Breast epithelium (tissue), 4 donors: Measurements from ENCODE around the gene KLHDC8A. TPM values are rescaled to one million over a fixed set of nuclear protein-coding genes. Genes with fewer than 3 reads are reported as not detected.

Experiments
- DNase-seq, 2 donors: peaks; one replicate each; pipeline ENCODE4 v3.0.0-alpha.2; 2019; ENCODE audit warnings: low spot score in 2 of 2
- H3K27ac ChIP-seq, 2 donors: fragments of 200-600 bp; sonication (generic) in 1 of 2; one replicate each; pipeline ENCODE4 v1.5.1; 2016 to 2019; ENCODE audit warnings: mild to moderate bottlenecking in 1 of 2
- H3K27me3 ChIP-seq, 2 donors: fragments of 200-600 bp; sonication (generic) in 1 of 2; one replicate each; pipeline versions ENCODE4 v1.5.1 to v1.6.0; 2017 to 2019; ENCODE audit warnings: control low read depth in 1 of 2, mild to moderate bottlenecking in 1 of 2
- H3K36me3 ChIP-seq: fragments of 200-600 bp; one replicate; pipeline ENCODE4 v1.5.1; 2019
- H3K4me1 ChIP-seq, 2 donors: fragments of 200-600 bp; sonication (generic); one replicate each; pipeline ENCODE4 v1.5.1; 2016 to 2019; ENCODE audit warnings: control low read depth in 1 of 2
- H3K4me3 ChIP-seq, 3 donors: fragments of 200-600 bp; sonication (generic); 1 replicate in 2 of 3; 2 replicates in 1 of 3; pipeline ENCODE4 v1.5.1; 2016 to 2019; ENCODE audit warnings: mild to moderate bottlenecking in 3 of 3, moderate library complexity in 2 of 3
- H3K9me3 ChIP-seq, 2 donors: fragments of 200-600 bp; sonication (generic) in 1 of 2; one replicate each; pipeline ENCODE4 v1.5.1; 2016 to 2019; ENCODE audit warnings: control low read depth in 1 of 2
- POLR2A ChIP-seq: fragments of 450-650 bp; IDR thresholded peaks from one replicate; pipeline ENCODE4 v1.6.1; 2016; ENCODE audit warnings: antibody characterized with exemption, mild to moderate bottlenecking, moderate library complexity
- POLR2AphosphoS5 ChIP-seq, 3 donors: sonication (generic); formaldehyde crosslinking; IDR thresholded peaks; one replicate each; pipeline ENCODE4 v1.6.1; 2017; ENCODE audit warnings: antibody characterized with exemption in 3 of 3
- intact Hi-C: fragments of 100-400 bp; cut with DNase I; formaldehyde crosslinking; loops from one replicate; pipeline ENCODE4 v1.15.1; 2023; ENCODE audit warnings: low total_unique reads
- total RNA-seq, 3 donors: library from RNA; depleted of rRNA; stranded (reverse); fragments of >200 nt; gene quantifications; one replicate each; pipeline ENCODE4 v1.1.0, GENCODE V29; 2016
- TF ChIP-seq, protein P1 (sequence below), 3 donors: fragments of 450-650 bp; IDR thresholded peaks; one replicate each; pipeline ENCODE4 v1.5.1; 2016 to 2017; ENCODE audit warnings: antibody characterized with exemption in 3 of 3, mild to moderate bottlenecking in 3 of 3, moderate library complexity in 3 of 3

Gene KLHDC8A
- total RNA-seq, 3 donors from 2014 or later = not detected

DNA sequence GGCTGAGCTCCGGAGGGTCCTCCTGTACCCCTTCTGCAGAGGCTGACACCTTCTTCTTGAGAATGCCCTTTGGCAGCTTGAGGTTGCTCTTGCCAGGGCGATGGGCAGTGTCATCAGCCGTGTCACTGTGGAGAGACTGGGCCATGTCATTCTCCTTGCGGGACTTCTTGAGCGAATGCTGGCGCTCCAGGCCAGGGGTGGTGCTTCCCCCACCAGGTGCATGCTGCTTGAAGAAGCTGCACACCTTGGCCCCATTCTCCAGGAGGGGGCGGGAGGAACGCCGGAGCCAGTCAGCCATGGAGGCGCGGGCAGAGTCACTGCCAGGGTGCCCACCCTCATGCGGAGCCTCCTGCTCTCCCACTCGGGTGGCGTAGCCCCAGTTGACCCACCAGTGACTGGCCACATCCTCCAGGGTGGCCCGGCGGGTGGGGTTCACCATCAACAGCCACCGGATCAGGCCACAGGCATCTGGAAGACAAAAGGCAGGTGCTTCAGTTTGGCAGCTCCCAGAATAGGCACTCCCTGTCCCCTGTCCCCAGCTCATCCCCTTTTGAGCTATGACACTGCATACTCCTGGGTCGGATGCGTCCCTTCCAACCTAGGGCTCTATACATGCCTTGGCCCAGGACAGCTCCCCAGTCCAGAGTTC, 52.6 kb downstream of the KLHDC8A start:
- TF ChIP-seq, protein P1, sequence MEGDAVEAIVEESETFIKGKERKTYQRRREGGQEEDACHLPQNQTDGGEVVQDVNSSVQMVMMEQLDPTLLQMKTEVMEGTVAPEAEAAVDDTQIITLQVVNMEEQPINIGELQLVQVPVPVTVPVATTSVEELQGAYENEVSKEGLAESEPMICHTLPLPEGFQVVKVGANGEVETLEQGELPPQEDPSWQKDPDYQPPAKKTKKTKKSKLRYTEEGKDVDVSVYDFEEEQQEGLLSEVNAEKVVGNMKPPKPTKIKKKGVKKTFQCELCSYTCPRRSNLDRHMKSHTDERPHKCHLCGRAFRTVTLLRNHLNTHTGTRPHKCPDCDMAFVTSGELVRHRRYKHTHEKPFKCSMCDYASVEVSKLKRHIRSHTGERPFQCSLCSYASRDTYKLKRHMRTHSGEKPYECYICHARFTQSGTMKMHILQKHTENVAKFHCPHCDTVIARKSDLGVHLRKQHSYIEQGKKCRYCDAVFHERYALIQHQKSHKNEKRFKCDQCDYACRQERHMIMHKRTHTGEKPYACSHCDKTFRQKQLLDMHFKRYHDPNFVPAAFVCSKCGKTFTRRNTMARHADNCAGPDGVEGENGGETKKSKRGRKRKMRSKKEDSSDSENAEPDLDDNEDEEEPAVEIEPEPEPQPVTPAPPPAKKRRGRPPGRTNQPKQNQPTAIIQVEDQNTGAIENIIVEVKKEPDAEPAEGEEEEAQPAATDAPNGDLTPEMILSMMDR (IDR thresholded peaks at IDR 0.05) = no peak
- TF ChIP-seq POLR2A (no peak), POLR2AphosphoS5 (IDR thresholded peaks at IDR 0.05) (no peak)
- no peaks in the 10 kb centered on the region for H3K27me3 ChIP-seq
- H3K9me3 ChIP-seq = no peaks in the 10 kb centered on the region
- intact Hi-C loops = no loop called here
- H3K27ac ChIP-seq = no peak overlapping the region
- no peaks in the 10 kb centered on the region for H3K4me1 ChIP-seq
- no peak overlapping the region for H3K4me3 ChIP-seq
- DNase-seq = no peak
- no peaks in the 10 kb centered on the region for H3K36me3 ChIP-seq

DNA sequence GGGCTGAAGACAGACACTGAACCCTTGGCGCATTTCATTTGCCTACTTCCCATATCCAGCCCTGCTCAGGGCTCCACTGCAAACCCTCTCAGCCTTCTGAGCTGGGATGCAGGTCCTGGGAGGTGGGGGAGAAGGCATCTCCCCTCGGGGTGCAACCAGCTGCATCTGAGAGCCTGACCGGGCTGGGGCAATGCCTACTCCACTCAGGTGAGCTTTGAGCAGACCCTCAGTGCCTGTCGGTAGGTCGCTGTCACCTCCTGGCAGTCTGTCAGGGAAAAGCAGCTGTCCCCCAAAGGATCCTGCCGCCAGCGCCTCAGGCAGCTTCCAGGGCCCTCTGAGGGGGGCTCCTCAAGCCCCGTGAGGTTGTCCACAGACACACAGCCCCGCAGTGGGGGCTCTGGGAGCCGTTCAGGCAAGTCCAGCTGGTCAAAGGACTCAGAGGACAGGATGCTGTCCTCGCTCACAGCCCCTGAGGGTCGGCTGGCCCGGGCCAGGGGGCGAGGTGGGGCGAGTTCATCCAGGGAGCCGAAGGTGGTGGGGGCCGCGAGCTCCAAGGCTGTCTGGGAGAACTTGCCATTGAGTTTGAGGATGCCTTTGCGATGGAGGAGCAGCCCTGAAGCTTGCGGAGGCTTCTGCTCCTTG, 53.4 kb downstream of the KLHDC8A start:
- Histone ChIP-seq H3K36me3 (no peaks in the 10 kb centered on the region), H3K4me3 (no peak overlapping the region), H3K27ac (no peak overlapping the region), H3K27me3 (no peaks in the 10 kb centered on the region), H3K9me3 (no peaks in the 10 kb centered on the region), H3K4me1 (no peaks in the 10 kb centered on the region)
- intact Hi-C loops = no loop called here
- DNase-seq = no peak
- TF ChIP-seq POLR2AphosphoS5 (IDR thresholded peaks at IDR 0.05) (no peak), POLR2A (no peak)
- TF ChIP-seq, protein P1 (IDR thresholded peaks at IDR 0.05) = no peak

DNA sequence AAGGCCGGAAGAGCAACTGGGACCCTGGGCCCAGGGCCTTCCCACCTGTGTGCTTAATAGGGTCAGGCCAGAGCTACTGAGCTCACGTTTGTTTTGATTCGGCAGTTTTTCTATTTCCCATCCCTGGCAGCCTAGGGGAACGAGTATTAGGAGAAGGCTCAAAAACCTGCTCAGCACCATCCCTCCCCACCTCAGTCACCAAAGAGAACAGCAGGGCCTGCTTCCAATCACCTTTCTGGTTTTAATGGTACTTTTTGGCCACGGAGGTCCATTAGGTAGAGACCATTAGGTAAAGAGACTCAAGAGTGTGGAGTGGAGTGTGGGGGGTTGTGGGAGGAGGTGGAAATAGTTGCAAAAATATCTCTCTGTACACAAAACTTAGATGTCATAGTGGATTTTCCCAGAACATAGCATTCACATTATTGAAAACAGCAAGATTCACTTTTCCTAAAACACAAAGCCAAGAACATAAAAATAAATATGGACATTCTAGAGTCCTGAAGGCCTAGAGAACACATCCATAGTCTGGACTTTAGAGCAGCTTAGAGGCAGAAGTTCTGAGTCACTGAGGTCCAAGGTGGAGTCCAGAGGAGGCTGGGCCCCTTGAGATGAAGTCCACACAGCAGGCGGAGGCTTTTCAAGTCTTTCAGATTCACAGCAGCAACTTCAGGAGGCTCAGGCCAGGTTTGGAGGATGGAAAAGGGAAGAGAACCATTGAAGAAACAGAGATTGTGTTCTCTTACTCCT, 54.7 kb downstream of the KLHDC8A start:
- Histone ChIP-seq H3K4me3 (peak overlapping the region in 1 of 3 donors; percentile 7), H3K27ac (peak overlapping the region; percentile 64 to 72), H3K27me3 (no peaks in the 10 kb centered on the region), H3K4me1 (no peaks in the 10 kb centered on the region), H3K36me3 (no peaks in the 10 kb centered on the region), H3K9me3 (no peaks in the 10 kb centered on the region)
- intact Hi-C loops = no loop called here
- DNase-seq = no peak
- TF ChIP-seq POLR2A (no peak), POLR2AphosphoS5 (IDR thresholded peaks at IDR 0.05) (no peak)

DNA sequence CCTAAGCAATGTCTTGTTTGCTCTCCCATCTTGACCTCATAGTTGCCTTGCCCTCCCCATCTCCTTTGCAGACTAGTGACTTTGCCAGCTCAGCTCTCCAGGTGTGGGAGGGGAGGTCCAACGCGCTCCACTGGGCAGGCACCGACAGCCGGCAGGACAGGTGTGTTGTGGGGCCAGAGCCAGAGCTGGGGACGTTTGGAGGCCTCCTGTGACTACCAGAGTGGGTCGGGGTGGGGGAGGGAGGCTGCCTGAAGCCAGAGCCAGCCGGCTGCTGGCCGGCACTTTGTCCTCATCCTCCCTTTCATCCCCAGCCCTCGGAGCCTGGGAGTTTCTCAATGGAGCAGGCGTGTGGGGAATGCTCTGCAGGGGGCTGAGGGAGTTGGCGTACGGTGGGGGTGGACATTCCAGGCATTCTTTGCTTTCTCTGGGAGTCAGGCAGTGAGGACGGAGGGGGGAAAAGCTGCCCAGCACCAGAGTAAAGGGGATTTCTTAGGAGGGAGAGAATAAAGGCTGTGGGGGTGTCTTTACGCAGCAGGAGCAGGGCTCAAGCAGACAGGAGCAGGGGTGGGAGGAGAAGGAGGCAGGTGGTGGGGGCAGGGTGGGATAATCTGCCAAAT, 55.4 kb downstream of the KLHDC8A start:
- H3K4me1 ChIP-seq = no peaks in the 10 kb centered on the region
- intact Hi-C loops = no loop called here
- TF ChIP-seq, protein P1 (IDR thresholded peaks at IDR 0.05) = no peak
- TF ChIP-seq POLR2A (no peak), POLR2AphosphoS5 (IDR thresholded peaks at IDR 0.05) (no peak)
- H3K36me3 ChIP-seq = no peaks in the 10 kb centered on the region
- peak overlapping the region in 1 of 3 donors; percentile 7 for H3K4me3 ChIP-seq
- DNase-seq = peak in 1 of 2 donors; percentile 68
- peak overlapping the region; percentile 64 to 72 for H3K27ac ChIP-seq
- no peaks in the 10 kb centered on the region for H3K27me3 ChIP-seq
- H3K9me3 ChIP-seq = no peaks in the 10 kb centered on the region

DNA sequence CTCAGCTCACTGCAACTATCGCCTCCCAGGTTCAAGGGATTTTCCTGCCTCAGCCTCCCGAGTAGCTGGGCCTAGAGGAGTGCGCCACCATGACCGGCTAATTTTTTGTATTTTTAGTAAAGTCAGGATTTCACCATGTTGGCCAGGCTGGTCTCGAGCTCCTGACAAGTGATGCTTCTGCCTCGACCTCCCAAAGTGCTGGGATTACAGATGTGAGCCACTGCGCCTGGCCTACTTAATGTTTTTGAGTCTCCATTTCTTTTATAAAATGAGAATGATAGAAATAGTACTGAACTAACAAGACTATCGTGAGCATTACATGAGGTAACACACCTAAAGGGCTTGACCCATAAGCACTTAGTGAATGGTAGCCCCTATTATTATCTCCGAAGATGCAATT, 56.6 kb downstream of the KLHDC8A start:
- no peaks in the 10 kb centered on the region for H3K27me3 ChIP-seq
- H3K4me3 ChIP-seq = no peak overlapping the region
- no peak overlapping the region for H3K27ac ChIP-seq
- DNase-seq = no peak
- no peak for TF ChIP-seq POLR2A
- no peak for TF ChIP-seq POLR2AphosphoS5 (IDR thresholded peaks at IDR 0.05)
- TF ChIP-seq, protein P1 (IDR thresholded peaks at IDR 0.05) = no peak
- intact Hi-C loops = no loop called here
- no peaks in the 10 kb centered on the region for H3K9me3 ChIP-seq
- H3K36me3 ChIP-seq = no peaks in the 10 kb centered on the region
- H3K4me1 ChIP-seq = no peaks in the 10 kb centered on the region
